ENCODE results near the gene CAMTA1. TPM values are rescaled to one million over a fixed set of nuclear protein-coding genes. Genes with fewer than 3 reads are reported as not detected.

CAMTA1 gene
- total RNA-seq, 1 experiment from 2014 or later, result 50.3 TPM

DNA sequence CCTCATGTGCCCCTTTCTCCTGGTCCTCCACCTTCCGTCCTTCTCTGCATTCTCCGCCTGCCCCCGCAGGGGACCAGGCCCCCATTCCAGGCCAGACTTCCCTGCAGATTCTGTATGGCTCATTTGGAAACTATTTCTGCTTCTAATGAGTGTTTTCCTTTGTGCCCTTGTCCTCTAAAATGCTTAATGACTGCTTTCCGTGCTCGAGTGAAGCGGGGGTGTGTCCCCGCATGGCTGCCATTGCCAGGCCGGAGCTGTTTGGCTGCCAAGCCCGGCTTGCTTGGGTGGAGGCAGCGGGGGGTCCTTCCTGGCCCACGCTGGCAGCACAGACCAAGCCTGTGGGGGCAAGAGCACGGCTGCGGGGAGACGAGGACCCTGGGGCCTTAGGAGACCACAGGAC lies 686.6 kb downstream of the CAMTA1 start:
- CTCF ChIA-PET, result no interaction called here
- no peak overlapping the region for H3K4me3 Mint-ChIP-seq (ENCODE audit: low read depth, unreplicated experiment)
- DNase-seq, result no peak
- H3K9me3 Mint-ChIP-seq (ENCODE audit: low read depth, unreplicated experiment), result no peaks in the 10 kb centered on the region
- peaks cover 54% of the 10 kb centered on the region for H3K27me3 Mint-ChIP-seq (ENCODE audit: unreplicated experiment)
- TF ChIP-seq, protein P1, sequence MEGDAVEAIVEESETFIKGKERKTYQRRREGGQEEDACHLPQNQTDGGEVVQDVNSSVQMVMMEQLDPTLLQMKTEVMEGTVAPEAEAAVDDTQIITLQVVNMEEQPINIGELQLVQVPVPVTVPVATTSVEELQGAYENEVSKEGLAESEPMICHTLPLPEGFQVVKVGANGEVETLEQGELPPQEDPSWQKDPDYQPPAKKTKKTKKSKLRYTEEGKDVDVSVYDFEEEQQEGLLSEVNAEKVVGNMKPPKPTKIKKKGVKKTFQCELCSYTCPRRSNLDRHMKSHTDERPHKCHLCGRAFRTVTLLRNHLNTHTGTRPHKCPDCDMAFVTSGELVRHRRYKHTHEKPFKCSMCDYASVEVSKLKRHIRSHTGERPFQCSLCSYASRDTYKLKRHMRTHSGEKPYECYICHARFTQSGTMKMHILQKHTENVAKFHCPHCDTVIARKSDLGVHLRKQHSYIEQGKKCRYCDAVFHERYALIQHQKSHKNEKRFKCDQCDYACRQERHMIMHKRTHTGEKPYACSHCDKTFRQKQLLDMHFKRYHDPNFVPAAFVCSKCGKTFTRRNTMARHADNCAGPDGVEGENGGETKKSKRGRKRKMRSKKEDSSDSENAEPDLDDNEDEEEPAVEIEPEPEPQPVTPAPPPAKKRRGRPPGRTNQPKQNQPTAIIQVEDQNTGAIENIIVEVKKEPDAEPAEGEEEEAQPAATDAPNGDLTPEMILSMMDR (IDR thresholded peaks at IDR 0.05; ENCODE audit: unreplicated experiment), result no peak
- BruUV-seq (replicated peaks), result no TSS peak
- intact Hi-C loops (cut with micrococcal nuclease; ENCODE audit: unreplicated experiment), result no loop called here
- no peaks in the 10 kb centered on the region for H3K36me3 Mint-ChIP-seq (ENCODE audit: insufficient read depth, unreplicated experiment)
- peaks cover 20% of the 10 kb centered on the region for H3K4me1 Mint-ChIP-seq (ENCODE audit: low read depth, unreplicated experiment)
- H3K27ac Mint-ChIP-seq (ENCODE audit: unreplicated experiment), result no peak overlapping the region

DNA sequence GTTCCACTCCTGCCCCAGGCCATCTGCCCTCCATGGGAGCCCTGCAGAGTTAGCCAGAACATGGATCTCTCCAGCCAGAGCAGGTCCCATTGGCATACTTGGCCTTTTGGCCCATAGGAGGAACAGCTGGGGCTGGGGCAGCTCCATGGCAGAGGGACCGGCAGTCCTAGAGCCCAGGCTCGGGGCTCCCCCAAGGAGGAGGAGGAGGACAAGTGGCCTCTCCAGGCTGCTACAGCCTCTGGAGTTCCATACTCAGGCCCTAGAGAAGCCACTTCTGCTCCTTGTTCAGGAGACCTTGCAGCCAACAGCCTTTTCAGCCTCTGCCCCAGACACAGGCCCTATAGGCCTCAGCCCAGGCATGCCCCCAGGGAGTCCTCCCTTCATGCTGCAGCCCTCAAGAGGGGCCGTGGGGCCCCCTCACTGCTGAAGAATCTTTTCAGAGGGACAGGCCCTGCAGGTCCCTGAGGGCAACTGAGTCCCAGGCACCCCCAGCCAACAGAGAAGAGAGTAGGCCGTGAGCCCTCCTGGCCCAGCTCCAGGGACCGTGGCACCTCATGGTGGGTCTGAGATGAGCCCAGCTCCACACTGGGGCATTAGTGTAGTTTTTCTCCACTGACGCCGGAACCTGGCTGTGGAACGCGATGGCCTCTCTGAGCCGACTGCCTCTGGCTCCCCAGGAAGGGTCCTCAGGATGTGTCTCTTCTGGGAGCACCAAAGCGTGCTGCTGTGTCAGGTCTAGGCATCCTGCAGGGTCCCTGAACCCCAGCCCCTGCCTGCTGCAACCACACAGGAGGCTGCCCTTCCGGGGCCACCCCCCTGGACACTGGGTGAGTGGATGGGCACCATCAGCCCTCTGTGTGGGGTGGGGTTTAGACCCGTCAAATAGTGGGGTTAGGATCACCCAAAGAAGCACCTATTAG lies 688.2 kb downstream of the CAMTA1 start:
- no peaks in the 10 kb centered on the region for H3K36me3 Mint-ChIP-seq (ENCODE audit: insufficient read depth, unreplicated experiment)
- H3K27ac Mint-ChIP-seq (ENCODE audit: unreplicated experiment), result no peak overlapping the region
- peaks cover 20% of the 10 kb centered on the region for H3K4me1 Mint-ChIP-seq (ENCODE audit: low read depth, unreplicated experiment)
- CTCF ChIA-PET, result no interaction called here
- no peak for DNase-seq
- no peaks in the 10 kb centered on the region for H3K9me3 Mint-ChIP-seq (ENCODE audit: low read depth, unreplicated experiment)
- intact Hi-C loops (cut with micrococcal nuclease; ENCODE audit: unreplicated experiment), result no loop called here
- H3K27me3 Mint-ChIP-seq (ENCODE audit: unreplicated experiment), result peaks cover 39% of the 10 kb centered on the region
- TF ChIP-seq, protein P1 (IDR thresholded peaks at IDR 0.05; ENCODE audit: unreplicated experiment), result no peak
- BruUV-seq (replicated peaks), result no TSS peak
- H3K4me3 Mint-ChIP-seq (ENCODE audit: low read depth, unreplicated experiment), result no peak overlapping the region

DNA sequence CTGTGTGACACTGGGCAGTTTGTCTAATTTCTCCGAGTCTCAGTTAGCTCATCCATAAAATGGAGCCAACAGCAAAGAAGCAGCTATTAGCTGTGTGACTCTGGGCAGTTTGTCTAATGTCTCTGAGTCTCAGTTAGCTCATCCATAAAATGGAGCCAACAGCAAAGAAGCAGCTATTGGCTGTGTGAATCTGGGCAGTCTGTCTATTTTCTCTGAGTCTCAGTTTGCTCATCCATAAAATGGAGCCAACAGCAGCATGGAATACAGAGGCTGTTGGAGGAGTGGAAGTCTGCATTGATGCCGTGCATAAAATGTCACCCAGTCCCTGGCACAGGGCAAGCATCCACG lies 688.9 kb downstream of the CAMTA1 start:
- Mint-ChIP-seq H3K4me3 (ENCODE audit: low read depth, unreplicated experiment) (no peak overlapping the region), H3K36me3 (ENCODE audit: insufficient read depth, unreplicated experiment) (no peaks in the 10 kb centered on the region), H3K9me3 (ENCODE audit: low read depth, unreplicated experiment) (no peaks in the 10 kb centered on the region), H3K27ac (ENCODE audit: unreplicated experiment) (no peak overlapping the region), H3K27me3 (ENCODE audit: unreplicated experiment) (peaks cover 32% of the 10 kb centered on the region), H3K4me1 (ENCODE audit: low read depth, unreplicated experiment) (peaks cover 20% of the 10 kb centered on the region)
- no TSS peak for BruUV-seq (replicated peaks)
- intact Hi-C loops (cut with micrococcal nuclease; ENCODE audit: unreplicated experiment), result no loop called here
- CTCF ChIA-PET, result no interaction called here
- TF ChIP-seq, protein P1 (IDR thresholded peaks at IDR 0.05; ENCODE audit: unreplicated experiment), result no peak
- no peak for DNase-seq

DNA sequence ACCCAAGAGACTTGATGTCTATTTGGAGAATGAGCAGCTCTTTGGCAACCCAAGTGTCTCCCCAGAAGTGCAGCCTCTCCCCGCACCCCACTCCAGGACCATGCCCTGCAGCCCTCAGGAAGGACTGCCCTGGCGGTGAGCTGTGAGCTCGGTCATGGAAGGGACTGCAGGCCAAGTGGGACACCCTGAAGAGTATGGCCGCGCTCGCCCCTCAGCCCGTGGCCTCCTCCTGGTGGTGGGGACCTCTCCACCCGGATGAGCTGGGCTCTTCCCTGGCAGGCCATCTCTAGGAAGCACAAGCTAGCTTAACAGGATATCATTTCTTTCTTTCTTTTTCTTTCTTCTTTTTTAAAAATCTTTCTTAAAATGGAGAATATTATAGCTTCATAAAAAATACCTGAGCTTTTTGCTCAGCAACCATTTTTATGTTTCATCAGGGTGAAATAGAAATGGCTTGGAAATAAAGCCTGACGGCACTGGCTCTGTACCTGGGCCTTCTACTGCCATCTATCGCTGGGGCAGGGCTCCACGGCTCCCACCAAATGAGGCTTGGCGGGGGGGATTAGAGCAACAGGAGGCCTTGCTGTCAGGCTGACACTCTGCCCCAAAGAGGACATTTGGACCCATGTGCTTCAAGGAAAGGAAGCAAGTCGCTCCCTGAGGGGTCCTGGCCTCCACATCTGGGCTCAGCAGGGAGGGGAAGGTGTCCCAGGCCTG lies 689.7 kb downstream of the CAMTA1 start:
- Mint-ChIP-seq H3K27me3 (ENCODE audit: unreplicated experiment) (peaks cover 24% of the 10 kb centered on the region), H3K36me3 (ENCODE audit: insufficient read depth, unreplicated experiment) (no peaks in the 10 kb centered on the region), H3K4me1 (ENCODE audit: low read depth, unreplicated experiment) (peaks cover 12% of the 10 kb centered on the region), H3K4me3 (ENCODE audit: low read depth, unreplicated experiment) (no peak overlapping the region), H3K9me3 (ENCODE audit: low read depth, unreplicated experiment) (no peaks in the 10 kb centered on the region), H3K27ac (ENCODE audit: unreplicated experiment) (no peak overlapping the region)
- DNase-seq, result no peak
- intact Hi-C loops (cut with micrococcal nuclease; ENCODE audit: unreplicated experiment), result no loop called here
- TF ChIP-seq, protein P1 (IDR thresholded peaks at IDR 0.05; ENCODE audit: unreplicated experiment), result no peak
- no TSS peak for BruUV-seq (replicated peaks)
- CTCF ChIA-PET, result no interaction called here
